Measurements from ENCODE around the gene TP53AIP1. TPM values are rescaled to one million over a fixed set of nuclear protein-coding genes. Genes with fewer than 3 reads are reported as not detected.

Gene TP53AIP1
- total and polyA plus RNA-seq, 2 of the 8 experiments (the other 6 are each of a cell fraction or from before 2014, with no cell fraction given): 0.03 TPM; not detected in 1

GRCh38 chr11:128921793-128922192, 20.9 kb downstream of the TP53AIP1 start:
- H2BK120ac ChIP-seq (replicated peaks; ENCODE audit: low read depth, low read length): no peak overlapping the region
- POLR2A ChIA-PET (ENCODE audit: partially characterized antibody): no interaction called here
- no peak overlapping the region for H3K23ac ChIP-seq (ENCODE audit: insufficient read length)
- TF ChIP-seq BCL11A (IDR thresholded peaks at IDR 0.05; ENCODE audit: low read depth in 2 of 2, low read length in 2 of 2) (no peak), KDM4A (IDR thresholded peaks at IDR 0.05; ENCODE audit: low read depth, low read length, severe bottlenecking) (no peak), ZNF274 (IDR thresholded peaks at IDR 0.05; ENCODE audit: borderline replicate concordance, extremely low read depth, low read length) (no peak), KDM1A (IDR thresholded peaks at IDR 0.05; ENCODE audit: borderline replicate concordance, low read length) (no peak), SRF (IDR thresholded peaks at IDR 0.05; ENCODE audit: low read depth, low read length) (no peak), RFX5 (IDR thresholded peaks at IDR 0.05; ENCODE audit: borderline replicate concordance, low read depth, low read length) (no peak), RXRA (IDR thresholded peaks at IDR 0.05; ENCODE audit: insufficient read depth, low read depth, low read length) (no peak), SP4 (IDR thresholded peaks at IDR 0.05; ENCODE audit: low read length) (no peak), EZH2 (IDR thresholded peaks at IDR 0.05; ENCODE audit: low read depth, low read length, severe bottlenecking) (no peak), CBX5 (IDR thresholded peaks at IDR 0.05; ENCODE audit: low read depth, low read length) (no peak), MAX (IDR thresholded peaks at IDR 0.05) (no peak), SP2 (IDR thresholded peaks at IDR 0.05; ENCODE audit: low read length) (no peak)
- TF ChIP-seq, protein P1, sequence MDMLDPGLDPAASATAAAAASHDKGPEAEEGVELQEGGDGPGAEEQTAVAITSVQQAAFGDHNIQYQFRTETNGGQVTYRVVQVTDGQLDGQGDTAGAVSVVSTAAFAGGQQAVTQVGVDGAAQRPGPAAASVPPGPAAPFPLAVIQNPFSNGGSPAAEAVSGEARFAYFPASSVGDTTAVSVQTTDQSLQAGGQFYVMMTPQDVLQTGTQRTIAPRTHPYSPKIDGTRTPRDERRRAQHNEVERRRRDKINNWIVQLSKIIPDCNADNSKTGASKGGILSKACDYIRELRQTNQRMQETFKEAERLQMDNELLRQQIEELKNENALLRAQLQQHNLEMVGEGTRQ (IDR thresholded peaks at IDR 0.05; ENCODE audit: low read length): no peak

More at GRCh38 chr11:128921793-128922192, 20.9 kb downstream of the TP53AIP1 start:
- Histone ChIP-seq H4K5ac (ENCODE audit: insufficient read length, low read depth, low read length) (no peak overlapping the region), H3K36me3 (ENCODE audit: control insufficient read depth in 2 of 4, insufficient read depth in 4 of 4, low read length in 3 of 4) (no peaks in the 10 kb centered on the region), H3K27ac (ENCODE audit: low read depth, low read length) (no peak overlapping the region), H3K4ac (replicated peaks; ENCODE audit: insufficient read length, low read depth, low read length) (no peak overlapping the region), H2BK12ac (ENCODE audit: low read depth, low read length) (no peak overlapping the region), H3K79me1 (ENCODE audit: low read depth, low read length) (no peaks in the 10 kb centered on the region), H2BK15ac (ENCODE audit: low read length) (no peak overlapping the region), H3K27me3 (replicated peaks in 1 of 4; ENCODE audit: control insufficient read depth in 3 of 4, extremely low read depth in 1 of 4, insufficient read depth in 3 of 4, low read length in 3 of 4) (peaks cover 2 to 14% (median 11%) of the 10 kb centered on the region in 4 experiments), H3K14ac (ENCODE audit: insufficient read length) (no peak overlapping the region), H3K4me1 (replicated peaks in 1 of 4; ENCODE audit: control insufficient read depth in 3 of 4, insufficient read depth in 4 of 4, low read length in 3 of 4) (peaks cover 1 to 18% (median 8%) of the 10 kb centered on the region in 4 experiments), H3K23me2 (ENCODE audit: low read depth, low read length) (peaks cover 2% of the 10 kb centered on the region; the same call in 1 of the 2 replicates), H2BK5ac (ENCODE audit: low read depth, low read length) (no peak overlapping the region), H4K20me1 (replicated peaks in 1 of 2; ENCODE audit: control insufficient read depth in 1 of 2, insufficient read depth in 2 of 2, low read length in 2 of 2) (no peaks in the 10 kb centered on the region), H2AK5ac (ENCODE audit: low read depth, low read length) (no peak overlapping the region), H3K18ac (ENCODE audit: extremely low read depth, low read length) (no peak overlapping the region), H4K91ac (replicated peaks; ENCODE audit: insufficient read length, low read length) (no peak overlapping the region), H2AFZ (ENCODE audit: low read length) (no peak overlapping the region), H3K9ac (replicated peaks in 1 of 4; ENCODE audit: extremely low read depth in 1 of 4, low read depth in 3 of 4, low read length in 3 of 4) (no peak overlapping the region), H4K8ac (ENCODE audit: extremely low read depth, insufficient read depth, low read length) (no peak overlapping the region), H3K79me2 (ENCODE audit: control insufficient read depth in 1 of 2, insufficient read depth in 2 of 2, low read length in 2 of 2) (no peaks in the 10 kb centered on the region), H2BK20ac (ENCODE audit: low read length) (no peak overlapping the region), H3K4me3 (ENCODE audit: extremely low read depth in 1 of 4, insufficient read depth in 2 of 4, low read depth in 3 of 4, low read length in 4 of 4) (no peak overlapping the region), H3K9me3 (ENCODE audit: insufficient read depth in 2 of 2, low read depth in 1 of 2, low read length in 1 of 2) (no peaks in the 10 kb centered on the region), H3K56ac (replicated peaks; ENCODE audit: insufficient read length, low read depth, low read length) (no peak overlapping the region), H3K4me2 (ENCODE audit: insufficient read depth in 1 of 2, low read depth in 2 of 2, low read length in 2 of 2) (no peak overlapping the region)
- FAIRE-seq (no peak), DNase-seq (ENCODE audit: low read depth in 1 of 2, low spot score in 2 of 2) (no peak)
- CTCF ChIA-PET (ENCODE audit: partially characterized antibody): interaction anchor here (1.3 to 6.2 kb wide), 5 partner anchors 15 to 73 kb away, joined by 3 to 36 read pairs (median 3); no protein-coding TSS in a partner anchor
- 95% methylated on average over 4 of the region's 4 CpGs; no CpG with 5 or more reads in 1 of the 2 experiments for WGBS, 2 experiments (ENCODE audit: extremely low coverage in 1 of 2, insufficient coverage in 1 of 2, insufficient read length in 1 of 2, insufficient replicate concordance in 2 of 2, low coverage in 1 of 2, low lambda C conversion rate in 2 of 2, missing lambda C conversion rate in 1 of 2)

All from H1 (cell line).